DMS 273 (cell line): Measurements from ENCODE around the gene NOM1.

Experiments used
- DNase-seq: peaks from one replicate; lab custom pipeline; 2025; ENCODE audit not compliant: unreplicated experiment; lab: John Stamatoyannopoulos, UW

The NOM1 gene

GRCh38 chr7:157003445-157003755 lies 53.9 kb downstream of the NOM1 start:
- DNase-seq = no peak

- no peak for DNase-seq
Measured at GRCh38 chr7:157003756-157004520, 54.4 kb downstream of the NOM1 start.

GRCh38 chr7:157004521-157005455 lies 55.3 kb downstream of the NOM1 start:
- no peak for DNase-seq

GRCh38 chr7:157005456-157006204 lies 56.1 kb downstream of the NOM1 start:
- no peak for DNase-seq

- no peak for DNase-seq
Measured at GRCh38 chr7:157006205-157006747, 56.8 kb downstream of the NOM1 start.

GRCh38 chr7:157006829-157007469 lies 57.4 kb downstream of the NOM1 start:
- DNase-seq = no peak

GRCh38 chr7:157007470-157008066 lies 58.1 kb downstream of the NOM1 start:
- no peak for DNase-seq

- DNase-seq = no peak
Measured at GRCh38 chr7:157008206-157009169, 59.0 kb downstream of the NOM1 start.

GRCh38 chr7:157009170-157009777 lies 59.8 kb downstream of the NOM1 start:
- peak; percentile 79 for DNase-seq

GRCh38 chr7:157009778-157010587 lies 60.5 kb downstream of the NOM1 start:
- peak; percentile 81 for DNase-seq

- DNase-seq = peak; percentile 98
Measured at GRCh38 chr7:157010588-157011332, 61.2 kb downstream of the NOM1 start, which contains the start of gene MNX1. TSS of gene MNX1 (minus strand) at chr7:157010663. CDS start at chr7:157010350, 313 bp downstream.

- peak; percentile 68 for DNase-seq
Measured at GRCh38 chr7:157011333-157012112, 62.0 kb downstream of the NOM1 start.

- no peak for DNase-seq
Measured at GRCh38 chr7:157012113-157012547, 62.6 kb downstream of the NOM1 start.

GRCh38 chr7:157013101-157013500 lies 63.6 kb downstream of the NOM1 start:
- DNase-seq = peak; percentile 35

GRCh38 chr7:157013602-157014549 lies 64.4 kb downstream of the NOM1 start:
- DNase-seq = no peak
